ENCODE data around the gene CUBN.

- TF ChIP-seq CTCF (conservative IDR thresholded peaks at IDR 0.05): no peak
- TF ChIP-seq ZFX (IDR thresholded peaks at IDR 0.05): no peak
Observed at GRCh38 chr10:16967866-16968415, 161.7 kb downstream of the CUBN start.
